Measurements from ENCODE around the gene MLLT1.

MLLT1 gene

GRCh38 chr19:6258812-6259311 is 20.9 kb downstream of the MLLT1 start:
- no peak for DNase-seq

GRCh38 chr19:6253954-6254733 is 25.6 kb downstream of the MLLT1 start:
- DNase-seq, result no peak

DNA sequence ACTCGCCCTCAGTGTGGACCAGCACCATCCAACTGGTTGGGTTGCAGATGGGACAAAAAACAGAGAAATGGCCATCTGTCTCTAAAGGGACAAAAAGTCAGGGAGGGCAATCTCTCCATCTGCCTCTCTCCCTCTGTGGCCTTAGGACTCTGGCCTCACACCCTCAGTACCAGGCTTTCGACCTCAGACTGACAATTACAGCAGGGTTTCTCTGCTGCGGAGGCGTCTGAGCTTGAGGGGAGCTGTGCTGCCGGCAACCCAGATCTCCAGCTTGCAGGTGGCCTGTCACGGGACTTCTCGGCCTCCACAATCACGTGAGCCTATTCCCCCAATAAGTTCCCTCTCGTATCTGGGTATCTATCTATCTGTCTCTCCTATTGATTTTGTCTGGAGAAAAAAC is 27.7 kb downstream of the MLLT1 start:
- DNase-seq, result no peak

DNA sequence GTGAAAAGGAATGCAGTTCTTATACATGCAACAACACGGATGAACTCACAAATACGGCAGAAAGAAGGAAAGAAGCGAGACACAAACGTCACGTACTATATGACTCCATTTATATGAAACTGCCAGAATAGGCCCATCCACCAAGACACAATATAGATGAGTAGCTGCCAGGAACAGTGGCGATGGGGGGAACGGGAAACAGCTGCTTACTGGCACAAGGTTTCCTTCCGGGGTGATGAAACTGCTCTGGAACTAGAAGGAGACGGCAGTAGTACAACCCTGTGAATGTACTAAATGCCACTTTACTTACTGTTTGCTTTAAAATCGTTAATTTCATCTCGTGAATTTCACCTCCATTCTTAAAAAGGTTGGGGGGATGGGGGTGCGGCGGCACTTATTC is 28.9 kb downstream of the MLLT1 start:
- DNase-seq, result no peak

DNA sequence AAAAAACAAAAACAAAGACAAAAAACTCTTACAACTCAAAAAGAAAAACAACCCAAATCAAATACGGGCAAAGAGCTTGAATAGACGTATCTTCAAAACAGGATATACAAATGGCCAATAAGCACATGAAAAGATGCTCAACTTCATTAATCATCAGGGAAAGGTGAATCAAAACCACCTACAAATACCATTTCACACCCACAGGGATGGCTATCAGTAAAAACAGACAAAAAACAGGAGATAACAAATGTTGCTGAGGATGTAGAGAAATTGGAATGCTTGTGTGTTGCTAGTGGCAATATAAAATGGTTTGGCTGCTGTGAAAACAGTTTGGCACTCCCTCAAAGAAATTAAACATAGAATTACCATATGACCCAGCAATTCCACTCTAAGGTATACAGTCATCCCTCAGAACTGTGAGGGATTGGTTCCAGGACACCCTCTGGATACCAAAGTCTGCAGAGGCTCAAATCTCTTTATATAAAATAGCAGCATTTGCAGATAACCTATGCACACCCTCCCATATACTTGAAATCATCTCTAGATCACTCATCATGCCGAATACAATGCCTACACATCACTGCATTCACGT is 29.7 kb downstream of the MLLT1 start:
- DNase-seq, result no peak

- no peak for DNase-seq
Measured at GRCh38 chr19:6249296-6249695, 30.5 kb downstream of the MLLT1 start.

DNA sequence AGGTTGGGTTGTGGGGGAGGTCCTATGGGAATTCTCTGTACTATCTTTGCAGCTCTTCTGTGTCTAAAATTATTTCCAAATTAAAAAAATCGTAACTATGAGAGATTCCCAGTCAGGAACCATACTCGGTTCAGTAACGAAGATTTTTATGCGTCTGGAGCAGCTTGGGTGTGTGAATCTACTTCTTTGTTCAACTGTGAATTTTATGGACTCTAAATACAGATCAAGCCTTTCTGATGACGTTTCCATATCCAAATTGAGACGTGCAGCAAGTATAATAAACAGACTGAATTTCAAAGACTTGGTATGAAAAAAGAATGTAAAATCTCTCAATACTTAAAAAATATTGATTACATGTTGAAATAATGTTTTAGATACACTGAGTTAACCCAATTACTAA is 30.9 kb downstream of the MLLT1 start:
- DNase-seq, result no peak

DNA sequence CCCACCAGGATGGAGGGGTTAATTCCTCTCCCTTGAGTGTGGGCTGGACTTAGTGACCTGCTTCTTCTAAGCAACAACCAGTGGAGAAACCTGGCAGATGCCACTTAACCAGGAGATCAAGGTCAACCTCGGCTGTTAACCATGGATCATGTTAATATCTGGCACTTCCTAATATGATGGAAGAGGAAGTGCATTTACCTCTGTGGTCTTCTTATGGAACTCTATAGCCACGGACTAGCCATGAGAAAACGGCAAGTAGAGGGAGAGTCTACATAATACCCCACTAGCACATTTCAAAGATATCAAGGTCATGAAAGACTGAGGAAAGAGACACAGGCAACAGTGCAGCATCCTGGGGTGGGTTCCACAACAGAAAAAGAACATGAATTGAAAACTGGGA is 31.4 kb downstream of the MLLT1 start:
- no peak for DNase-seq

DNA sequence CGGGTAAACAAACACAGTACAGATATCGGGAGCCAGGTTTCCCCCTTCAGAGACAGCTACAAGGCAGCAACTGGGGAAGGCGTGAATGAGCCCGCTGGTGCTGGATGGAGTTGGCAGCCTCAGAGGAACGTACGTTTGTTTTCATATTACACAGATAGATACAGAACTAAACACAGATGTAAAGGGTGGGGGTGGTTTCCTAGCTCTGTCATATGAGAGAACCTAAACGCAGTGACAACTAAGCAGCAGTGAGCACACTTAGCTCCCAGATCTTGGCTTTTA is 32.8 kb downstream of the MLLT1 start:
- no peak for DNase-seq

- DNase-seq, result no peak
Measured at GRCh38 chr19:6246174-6247006, 33.4 kb downstream of the MLLT1 start.

GRCh38 chr19:6242677-6243076 is 37.1 kb downstream of the MLLT1 start:
- DNase-seq, result no peak

GRCh38 chr19:6241680-6242377 is 37.9 kb downstream of the MLLT1 start:
- DNase-seq, result no peak

DNA sequence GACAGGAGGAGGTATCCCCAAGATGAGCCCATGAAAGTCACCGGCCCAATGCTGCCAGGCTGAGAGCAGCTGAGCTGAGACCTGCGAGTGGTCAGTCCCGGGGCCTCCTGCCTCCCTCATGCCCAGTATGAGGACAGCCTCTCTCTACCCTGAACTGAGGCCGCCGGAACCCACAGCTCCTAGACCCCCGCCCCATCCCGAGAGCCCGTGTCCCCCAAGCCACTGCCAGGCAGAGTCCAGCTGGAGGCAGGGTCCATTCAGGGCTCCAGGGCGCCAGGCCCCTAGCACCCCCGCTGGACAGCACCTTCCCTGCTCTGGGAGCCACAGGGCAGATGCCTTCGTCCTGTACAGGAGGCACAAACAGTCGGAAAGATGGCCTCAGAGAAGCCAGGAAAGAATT is 38.7 kb downstream of the MLLT1 start:
- no peak for DNase-seq

- DNase-seq, result no peak
Measured at GRCh38 chr19:6239871-6240676, 39.7 kb downstream of the MLLT1 start.

- DNase-seq, result no peak
Measured at GRCh38 chr19:6239401-6239844, 40.4 kb downstream of the MLLT1 start.

- no peak for DNase-seq
Measured at GRCh38 chr19:6238643-6239281, 41.0 kb downstream of the MLLT1 start.

- no peak for DNase-seq
Measured at GRCh38 chr19:6238256-6238642, 41.5 kb downstream of the MLLT1 start.

GRCh38 chr19:6236310-6237291 is 43.2 kb downstream of the MLLT1 start:
- no peak for DNase-seq

GRCh38 chr19:6235031-6235951 is 44.5 kb downstream of the MLLT1 start:
- DNase-seq, result no peak

Measured in NCI-H1436 treated with DMSO at 0.1 percent for 48 hours (cell line).